COLO668 (cell line): Measurements from ENCODE around the gene RPRD1B.
A peak's percentile ranks its signal among the peaks of the same experiment; 100 is the strongest.

Experiments
- DNase-seq: peaks from one replicate; lab custom pipeline; 2025; ENCODE audit not compliant: unreplicated experiment; lab: John Stamatoyannopoulos, UW

RPRD1B gene

GRCh38 chr20:38072898-38073297 lies 39.4 kb downstream of the RPRD1B start:
- DNase-seq: no peak

GRCh38 chr20:38073307-38074071 lies 39.9 kb downstream of the RPRD1B start:
- DNase-seq: peak; percentile 24

- no peak for DNase-seq
Observed at GRCh38 chr20:38075161-38075998, 41.8 kb downstream of the RPRD1B start.

- no peak for DNase-seq
Observed at GRCh38 chr20:38076548-38076947, 43.0 kb downstream of the RPRD1B start.

- DNase-seq: no peak
Observed at GRCh38 chr20:38078084-38078483, 44.5 kb downstream of the RPRD1B start.

- no peak for DNase-seq
Observed at GRCh38 chr20:38079353-38079752, 45.8 kb downstream of the RPRD1B start.

- no peak for DNase-seq
Observed at GRCh38 chr20:38081575-38081974, 48.0 kb downstream of the RPRD1B start.

- DNase-seq: no peak
Observed at GRCh38 chr20:38082894-38083293, 49.3 kb downstream of the RPRD1B start.

- DNase-seq: no peak
Observed at GRCh38 chr20:38083338-38084048, 49.9 kb downstream of the RPRD1B start.

GRCh38 chr20:38084425-38084951 lies 50.9 kb downstream of the RPRD1B start:
- DNase-seq: no peak

GRCh38 chr20:38085026-38085425 lies 51.5 kb downstream of the RPRD1B start:
- no peak for DNase-seq

GRCh38 chr20:38089500-38089899 lies 56.0 kb downstream of the RPRD1B start:
- no peak for DNase-seq

GRCh38 chr20:38090061-38090460 lies 56.5 kb downstream of the RPRD1B start:
- DNase-seq: no peak

GRCh38 chr20:38091441-38092216 lies 58.1 kb downstream of the RPRD1B start:
- DNase-seq: no peak

GRCh38 chr20:38092260-38092857 lies 58.8 kb downstream of the RPRD1B start:
- no peak for DNase-seq

- DNase-seq: no peak
Observed at GRCh38 chr20:38092915-38093314, 59.4 kb downstream of the RPRD1B start.

- DNase-seq: no peak
Observed at GRCh38 chr20:38093641-38094077, 60.1 kb downstream of the RPRD1B start.

- no peak for DNase-seq
Observed at GRCh38 chr20:38094373-38094891, 60.9 kb downstream of the RPRD1B start.

- DNase-seq: no peak
Observed at GRCh38 chr20:38095017-38095686, 61.6 kb downstream of the RPRD1B start.
